ENCODE data around the gene DOK5. TPM values are rescaled to one million over a fixed set of nuclear protein-coding genes. Genes with fewer than 3 reads are reported as not detected.

Gene DOK5
- total RNA-seq, 2 donors from 2014 or later = 4.6 to 6.7 TPM

DNA sequence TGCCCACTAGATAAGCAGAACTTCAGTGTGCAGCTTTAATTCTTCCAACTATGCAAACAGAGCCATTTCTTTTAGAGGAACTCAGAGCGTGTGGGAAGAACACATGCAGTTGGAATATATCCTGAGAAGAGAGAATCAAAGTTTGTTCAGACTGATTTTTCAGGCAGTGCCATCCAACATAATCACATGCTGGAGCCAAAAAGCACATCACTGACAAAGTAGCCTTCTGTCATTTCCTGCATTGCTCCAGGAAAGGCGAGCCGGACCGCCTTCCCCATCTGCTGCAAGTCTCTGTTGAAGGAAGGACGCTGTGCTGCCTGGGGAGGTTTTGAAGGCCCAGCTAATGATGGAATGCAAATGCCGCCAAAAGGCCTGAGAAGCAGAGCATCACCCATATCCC lies 98.4 kb downstream of the DOK5 start:
- H3K4me1 Mint-ChIP-seq = no peaks in the 10 kb centered on the region
- WGBS, 2 experiments (ENCODE audit: insufficient coverage in 1 of 2, insufficient read length in 1 of 2) = 92 to 100% methylated on average over 2 to 6 of the region's 6 CpGs
- Histone ChIP-seq H3K27me3 (ENCODE audit: control insufficient read depth, insufficient read depth, low read length, poor library complexity, severe bottlenecking) (no peaks in the 10 kb centered on the region), H3K4me1 (ENCODE audit: control insufficient read depth, insufficient read depth, low read length) (no peaks in the 10 kb centered on the region), H3K4me3 (ENCODE audit: low read length) (no peak overlapping the region), H3K36me3 (ENCODE audit: control insufficient read depth, insufficient read depth, low read length) (no peaks in the 10 kb centered on the region), H3K27ac (ENCODE audit: low read depth, low read length) (no peak overlapping the region), H3K9me3 (ENCODE audit: control insufficient read depth, low read length) (no peaks in the 10 kb centered on the region), H3K9ac (ENCODE audit: extremely low read depth, low read length, poor library complexity, severe bottlenecking) (no peak overlapping the region)
- no peak for DNase-seq
- no peaks in the 10 kb centered on the region for H3K9me3 Mint-ChIP-seq
- no peaks in the 10 kb centered on the region for H3K27me3 Mint-ChIP-seq (ENCODE audit: insufficient read depth)
- H3K27ac Mint-ChIP-seq = no peak overlapping the region
- no peak overlapping the region for H3K4me3 Mint-ChIP-seq
- H3K36me3 Mint-ChIP-seq (ENCODE audit: low read depth) = no peaks in the 10 kb centered on the region
- TF ChIP-seq, protein P1, sequence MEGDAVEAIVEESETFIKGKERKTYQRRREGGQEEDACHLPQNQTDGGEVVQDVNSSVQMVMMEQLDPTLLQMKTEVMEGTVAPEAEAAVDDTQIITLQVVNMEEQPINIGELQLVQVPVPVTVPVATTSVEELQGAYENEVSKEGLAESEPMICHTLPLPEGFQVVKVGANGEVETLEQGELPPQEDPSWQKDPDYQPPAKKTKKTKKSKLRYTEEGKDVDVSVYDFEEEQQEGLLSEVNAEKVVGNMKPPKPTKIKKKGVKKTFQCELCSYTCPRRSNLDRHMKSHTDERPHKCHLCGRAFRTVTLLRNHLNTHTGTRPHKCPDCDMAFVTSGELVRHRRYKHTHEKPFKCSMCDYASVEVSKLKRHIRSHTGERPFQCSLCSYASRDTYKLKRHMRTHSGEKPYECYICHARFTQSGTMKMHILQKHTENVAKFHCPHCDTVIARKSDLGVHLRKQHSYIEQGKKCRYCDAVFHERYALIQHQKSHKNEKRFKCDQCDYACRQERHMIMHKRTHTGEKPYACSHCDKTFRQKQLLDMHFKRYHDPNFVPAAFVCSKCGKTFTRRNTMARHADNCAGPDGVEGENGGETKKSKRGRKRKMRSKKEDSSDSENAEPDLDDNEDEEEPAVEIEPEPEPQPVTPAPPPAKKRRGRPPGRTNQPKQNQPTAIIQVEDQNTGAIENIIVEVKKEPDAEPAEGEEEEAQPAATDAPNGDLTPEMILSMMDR (conservative IDR thresholded peaks at IDR 0.05) = no peak

DNA sequence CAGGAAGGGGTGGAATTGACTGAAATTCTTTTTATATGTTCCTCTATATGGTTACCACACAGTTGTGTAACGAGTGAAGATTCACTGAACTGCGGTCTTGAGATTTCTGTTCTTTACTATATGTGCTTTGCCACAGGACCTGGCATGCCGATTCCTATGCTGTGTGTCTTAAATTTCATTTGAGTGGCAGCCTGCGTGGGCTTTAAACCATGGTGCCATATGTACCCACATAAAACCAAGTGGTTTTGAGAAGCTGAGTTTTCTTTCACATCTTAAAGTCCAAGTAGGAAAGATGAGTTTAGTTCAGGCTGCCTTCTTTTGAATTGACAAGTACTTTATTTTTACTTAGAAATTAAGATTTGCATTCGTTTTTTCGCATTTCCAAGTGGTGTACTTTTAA lies 101.1 kb downstream of the DOK5 start:
- H3K4me1 Mint-ChIP-seq = no peaks in the 10 kb centered on the region
- H3K27me3 ChIP-seq (ENCODE audit: control insufficient read depth, insufficient read depth, low read length, poor library complexity, severe bottlenecking) = no peaks in the 10 kb centered on the region
- H3K36me3 ChIP-seq (ENCODE audit: control insufficient read depth, insufficient read depth, low read length) = no peaks in the 10 kb centered on the region
- H3K36me3 Mint-ChIP-seq (ENCODE audit: low read depth) = no peaks in the 10 kb centered on the region
- no peak overlapping the region for H3K4me3 ChIP-seq (ENCODE audit: low read length)
- no peak for DNase-seq
- no peak overlapping the region for H3K4me3 Mint-ChIP-seq
- no peaks in the 10 kb centered on the region for H3K4me1 ChIP-seq (ENCODE audit: control insufficient read depth, insufficient read depth, low read length)
- H3K9ac ChIP-seq (ENCODE audit: extremely low read depth, low read length, poor library complexity, severe bottlenecking) = no peak overlapping the region
- no peaks in the 10 kb centered on the region for H3K9me3 Mint-ChIP-seq
- H3K27ac Mint-ChIP-seq = no peak overlapping the region
- no peak overlapping the region for H3K27ac ChIP-seq (ENCODE audit: low read depth, low read length)
- WGBS, 2 experiments (ENCODE audit: insufficient coverage in 1 of 2, insufficient read length in 1 of 2) = 90 to 94% methylated on average over 2 to 6 of the region's 6 CpGs
- TF ChIP-seq, protein P1 (conservative IDR thresholded peaks at IDR 0.05) = no peak
- no peaks in the 10 kb centered on the region for H3K27me3 Mint-ChIP-seq (ENCODE audit: insufficient read depth)
- no peaks in the 10 kb centered on the region for H3K9me3 ChIP-seq (ENCODE audit: control insufficient read depth, low read length)

DNA sequence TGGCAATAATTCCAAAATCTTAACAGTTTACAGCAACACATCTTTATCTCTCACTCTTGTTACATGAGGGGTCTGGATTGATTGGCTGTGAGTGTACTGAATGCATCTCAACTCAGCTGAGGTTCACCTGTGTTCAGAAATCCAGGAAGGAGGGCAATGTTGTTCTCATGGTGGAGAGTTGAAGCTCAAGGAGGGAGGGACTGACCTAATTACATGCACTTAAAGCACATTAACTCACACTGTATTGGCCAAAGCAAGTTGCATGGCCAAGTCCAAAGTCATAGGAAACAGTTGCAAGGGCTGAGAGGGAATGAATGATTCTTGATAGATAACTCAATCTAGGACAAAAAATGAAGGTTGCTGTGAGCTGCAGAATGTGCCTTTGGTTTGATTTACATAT lies 102.2 kb downstream of the DOK5 start:
- DNase-seq = no peak
- no peak overlapping the region for H3K27ac Mint-ChIP-seq
- H3K9me3 Mint-ChIP-seq = no peaks in the 10 kb centered on the region
- H3K4me3 Mint-ChIP-seq = no peak overlapping the region
- H3K36me3 ChIP-seq (ENCODE audit: control insufficient read depth, insufficient read depth, low read length) = no peaks in the 10 kb centered on the region
- H3K4me1 ChIP-seq (ENCODE audit: control insufficient read depth, insufficient read depth, low read length) = no peaks in the 10 kb centered on the region
- no peaks in the 10 kb centered on the region for H3K27me3 Mint-ChIP-seq (ENCODE audit: insufficient read depth)
- no peak overlapping the region for H3K27ac ChIP-seq (ENCODE audit: low read depth, low read length)
- H3K36me3 Mint-ChIP-seq (ENCODE audit: low read depth) = no peaks in the 10 kb centered on the region
- TF ChIP-seq, protein P1 (conservative IDR thresholded peaks at IDR 0.05) = no peak
- H3K4me3 ChIP-seq (ENCODE audit: low read length) = no peak overlapping the region
- H3K9me3 ChIP-seq (ENCODE audit: control insufficient read depth, low read length) = no peaks in the 10 kb centered on the region
- no peak overlapping the region for H3K9ac ChIP-seq (ENCODE audit: extremely low read depth, low read length, poor library complexity, severe bottlenecking)
- H3K4me1 Mint-ChIP-seq = no peaks in the 10 kb centered on the region
- no peaks in the 10 kb centered on the region for H3K27me3 ChIP-seq (ENCODE audit: control insufficient read depth, insufficient read depth, low read length, poor library complexity, severe bottlenecking)

Measured in endodermal cell (in vitro differentiated cells).